ENCODE results near the gene MYO5A. TPM values are rescaled to one million over a fixed set of nuclear protein-coding genes. Genes with fewer than 3 reads are reported as not detected.

MYO5A gene
- total and polyA plus RNA-seq, 10 of the 15 experiments (the other 5 are each of a cell fraction or from before 2014, with no cell fraction given), result 4.2 to 42.9 (median 31.1) TPM

- H3K9ac ChIP-seq (ENCODE audit: control insufficient read depth, insufficient read depth, low read length), result no peak overlapping the region
- peaks cover 6% of the 10 kb centered on the region for H3K4me1 ChIP-seq (ENCODE audit: control insufficient read depth, insufficient read depth, low read length)
- SMC1A ChIA-PET (ENCODE audit: uncharacterized antibody, unreplicated experiment), result interaction anchor here (1.0 to 4.9 kb wide), 3 partner anchors 14 to 244 kb away, joined by 3 to 24 read pairs (median 3); no protein-coding TSS in a partner anchor
Observed at GRCh38 chr15:52502608-52503007, 26.1 kb downstream of the MYO5A start.

More at GRCh38 chr15:52502608-52503007, 26.1 kb downstream of the MYO5A start:
- no peak for DNase-seq (ENCODE audit: low read depth, low spot score)
- Histone ChIP-seq H2AFZ (ENCODE audit: control insufficient read depth, low read depth, low read length) (no peak overlapping the region), H3K4me3 (no peak overlapping the region), H3K9me3 (replicated peaks; ENCODE audit: control insufficient read depth, insufficient read depth, low read length) (no peaks in the 10 kb centered on the region; the same call in 2 of the 3 replicates), H3K36me3 (ENCODE audit: control insufficient read depth in 2 of 2, insufficient read depth in 2 of 2, low read length in 1 of 2) (no peaks in the 10 kb centered on the region; a peak in 1 of 4 replicates), H3K27ac (ENCODE audit: control insufficient read depth, insufficient read depth) (no peak overlapping the region), H4K20me1 (ENCODE audit: control insufficient read depth, insufficient read depth) (no peaks in the 10 kb centered on the region), H3K27me3 (replicated peaks in 1 of 2; ENCODE audit: control insufficient read depth in 2 of 2, insufficient read depth in 2 of 2, low read length in 1 of 2) (no peaks in the 10 kb centered on the region), H3K4me2 (ENCODE audit: control insufficient read depth, insufficient read depth) (no peak overlapping the region), H3K79me2 (ENCODE audit: control insufficient read depth, insufficient read depth, low read length) (peaks cover 12% of the 10 kb centered on the region)
- WGBS (ENCODE audit: insufficient coverage, insufficient replicate concordance, low lambda C conversion rate, missing lambda C conversion rate), result 100% methylated on average over 1 of the region's 1 CpG
- POLR2A ChIA-PET, result no interaction called here
- intact Hi-C loops (cut with micrococcal nuclease; ENCODE audit: unreplicated experiment), result loop anchor here (5.0 kb wide), 1 partner anchor 35 kb away; no protein-coding TSS in a partner anchor
- RAD21 ChIA-PET (ENCODE audit: unreplicated experiment), result no interaction called here
- no peak for FAIRE-seq
- no peak for ATAC-seq
- no peak for TF ChIP-seq SP1 (IDR thresholded peaks at IDR 0.05; ENCODE audit: low read depth, low read length)
- no peak for TF ChIP-seq IRF3 (IDR thresholded peaks at IDR 0.05)
- no peak for TF ChIP-seq HDAC6 (IDR thresholded peaks at IDR 0.05; ENCODE audit: unreplicated experiment)
- no peak for TF ChIP-seq WRNIP1 (IDR thresholded peaks at IDR 0.05; ENCODE audit: borderline replicate concordance, low read depth, low read length)
- TF ChIP-seq, protein P1, sequence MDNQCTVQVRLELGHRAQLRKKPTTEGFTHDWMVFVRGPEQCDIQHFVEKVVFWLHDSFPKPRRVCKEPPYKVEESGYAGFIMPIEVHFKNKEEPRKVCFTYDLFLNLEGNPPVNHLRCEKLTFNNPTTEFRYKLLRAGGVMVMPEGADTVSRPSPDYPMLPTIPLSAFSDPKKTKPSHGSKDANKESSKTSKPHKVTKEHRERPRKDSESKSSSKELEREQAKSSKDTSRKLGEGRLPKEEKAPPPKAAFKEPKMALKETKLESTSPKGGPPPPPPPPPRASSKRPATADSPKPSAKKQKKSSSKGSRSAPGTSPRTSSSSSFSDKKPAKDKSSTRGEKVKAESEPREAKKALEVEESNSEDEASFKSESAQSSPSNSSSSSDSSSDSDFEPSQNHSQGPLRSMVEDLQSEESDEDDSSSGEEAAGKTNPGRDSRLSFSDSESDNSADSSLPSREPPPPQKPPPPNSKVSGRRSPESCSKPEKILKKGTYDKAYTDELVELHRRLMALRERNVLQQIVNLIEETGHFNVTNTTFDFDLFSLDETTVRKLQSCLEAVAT (IDR thresholded peaks at IDR 0.05), result no peak
- TF ChIP-seq ETV6 (conservative IDR thresholded peaks at IDR 0.05 in 1 of 2, IDR thresholded peaks at IDR 0.05 in 1 of 2; ENCODE audit: borderline replicate concordance in 1 of 2, low read depth in 1 of 2), result no peak
- TF ChIP-seq CEBPB (IDR thresholded peaks at IDR 0.05; ENCODE audit: borderline replicate concordance in 1 of 2, low read depth in 2 of 2, low read length in 2 of 2), result no peak
- TF ChIP-seq CBFB (IDR thresholded peaks at IDR 0.05; ENCODE audit: low read depth), result no peak
- no peak for TF ChIP-seq CREM (IDR thresholded peaks at IDR 0.05; ENCODE audit: low read depth)
- no peak for TF ChIP-seq RCOR1 (conservative IDR thresholded peaks at IDR 0.05; ENCODE audit: low read depth, low read length)
- no peak for TF ChIP-seq MTA2 (IDR thresholded peaks at IDR 0.05; ENCODE audit: low read depth)
- no peak for TF ChIP-seq CREB1 (IDR thresholded peaks at IDR 0.05; ENCODE audit: low read depth)
- TF ChIP-seq, protein P2, sequence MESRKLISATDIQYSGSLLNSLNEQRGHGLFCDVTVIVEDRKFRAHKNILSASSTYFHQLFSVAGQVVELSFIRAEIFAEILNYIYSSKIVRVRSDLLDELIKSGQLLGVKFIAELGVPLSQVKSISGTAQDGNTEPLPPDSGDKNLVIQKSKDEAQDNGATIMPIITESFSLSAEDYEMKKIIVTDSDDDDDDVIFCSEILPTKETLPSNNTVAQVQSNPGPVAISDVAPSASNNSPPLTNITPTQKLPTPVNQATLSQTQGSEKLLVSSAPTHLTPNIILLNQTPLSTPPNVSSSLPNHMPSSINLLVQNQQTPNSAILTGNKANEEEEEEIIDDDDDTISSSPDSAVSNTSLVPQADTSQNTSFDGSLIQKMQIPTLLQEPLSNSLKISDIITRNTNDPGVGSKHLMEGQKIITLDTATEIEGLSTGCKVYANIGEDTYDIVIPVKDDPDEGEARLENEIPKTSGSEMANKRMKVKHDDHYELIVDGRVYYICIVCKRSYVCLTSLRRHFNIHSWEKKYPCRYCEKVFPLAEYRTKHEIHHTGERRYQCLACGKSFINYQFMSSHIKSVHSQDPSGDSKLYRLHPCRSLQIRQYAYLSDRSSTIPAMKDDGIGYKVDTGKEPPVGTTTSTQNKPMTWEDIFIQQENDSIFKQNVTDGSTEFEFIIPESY (IDR thresholded peaks at IDR 0.05), result no peak
- no TSS peak for BruUV-seq (replicated peaks)
- CTCF ChIA-PET, result no interaction called here
- in situ Hi-C loops (cut with MboI), result no loop called here
